Midbrain (tissue), 1 donor: ENCODE results near the gene ZBTB46.
"Not testable (repeated sequence)": the region's sequence is repeated elsewhere in the genome, so short reads cannot be mapped to it uniquely, and the experiment has no call there.

Experiments used
- DNase-seq: peaks from one replicate; lab custom pipeline; 2025; lab: John Stamatoyannopoulos, UW

The ZBTB46 gene

DNA sequence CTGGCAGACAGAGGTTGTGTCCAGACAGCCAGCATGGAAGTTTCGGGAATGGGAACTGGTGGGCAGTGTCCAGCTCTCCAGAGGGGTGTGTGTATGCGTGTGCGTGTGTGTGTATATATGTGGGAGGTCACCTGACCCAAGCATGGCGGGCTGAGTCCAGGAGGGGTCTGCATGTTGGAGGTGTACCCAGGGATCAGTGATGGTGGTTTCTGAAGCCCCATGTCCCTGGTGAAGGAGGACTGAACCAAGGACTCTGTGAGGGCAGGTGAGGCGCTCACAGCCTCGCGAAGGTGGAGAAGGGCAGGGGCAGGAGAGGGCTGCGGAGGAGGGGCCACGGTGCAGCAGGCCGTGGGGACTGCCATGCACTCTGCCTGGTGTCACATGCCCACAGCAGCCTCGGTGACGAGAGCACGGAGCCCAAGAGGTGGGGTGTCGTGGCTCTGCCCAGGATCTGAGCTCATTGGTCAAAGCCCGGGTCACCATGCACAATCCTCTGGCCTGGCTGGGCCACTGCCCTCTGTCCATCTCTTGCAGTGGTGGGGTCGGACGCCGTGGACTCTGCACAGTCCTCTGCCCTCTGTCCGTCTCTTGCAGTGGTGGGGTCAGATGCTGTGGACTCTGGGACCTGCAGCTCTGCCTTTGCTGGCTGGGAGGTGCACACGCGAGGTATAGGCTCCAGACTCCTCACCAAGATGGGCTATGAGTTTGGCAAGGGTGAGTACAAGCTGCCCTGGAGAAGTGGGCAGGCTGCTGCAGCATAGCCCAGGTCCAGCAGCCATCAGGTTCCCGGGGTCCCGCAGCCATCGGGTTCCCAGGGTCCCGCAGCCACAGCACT lies 96.7 kb downstream of the ZBTB46 start:
- no peak for DNase-seq

DNA sequence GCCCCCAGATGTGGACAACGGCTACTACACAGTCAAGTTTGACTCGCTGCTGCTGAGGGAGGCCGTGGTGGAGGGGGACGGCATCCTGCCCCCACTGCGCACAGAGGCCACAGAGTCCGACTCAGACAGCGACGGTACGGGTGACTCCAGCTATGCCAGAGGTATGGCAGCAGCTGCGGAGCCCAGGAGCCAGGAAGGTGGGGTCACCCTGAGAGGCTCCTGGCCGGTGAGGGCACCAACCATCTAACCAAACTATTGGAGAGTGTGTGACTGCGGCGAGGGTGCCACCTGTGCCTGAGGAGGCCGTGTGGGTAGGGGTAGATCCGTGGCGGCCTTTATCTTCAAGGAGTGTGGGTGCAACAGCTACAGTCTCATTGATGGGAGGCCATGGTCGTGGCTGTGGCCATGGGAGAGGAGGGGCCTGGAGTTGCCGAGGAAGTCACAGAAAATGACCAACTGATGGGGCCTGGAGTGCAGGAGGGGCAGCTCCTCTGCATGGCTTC lies 97.4 kb downstream of the ZBTB46 start:
- DNase-seq, result no peak

DNA sequence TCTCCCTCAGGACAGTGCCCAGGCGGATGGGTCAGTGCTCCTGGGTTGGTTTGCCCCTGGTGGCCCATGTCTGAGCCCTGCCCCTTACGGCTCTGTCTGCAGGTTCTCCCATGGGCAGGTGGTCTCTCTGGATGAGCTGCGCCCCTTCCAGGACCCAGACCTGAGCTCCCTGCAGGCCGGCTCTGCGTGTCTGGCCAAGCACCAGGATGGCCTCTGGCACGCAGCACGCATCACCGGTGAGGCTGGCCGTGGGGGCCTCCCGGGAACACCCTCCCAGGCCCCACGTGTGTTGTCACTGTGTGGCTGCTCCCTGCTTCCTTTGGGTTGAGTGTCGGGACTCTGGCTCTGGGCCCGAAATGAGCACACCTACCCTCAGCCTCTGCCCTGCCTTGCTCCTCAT lies 97.9 kb downstream of the ZBTB46 start:
- DNase-seq, result no peak

DNA sequence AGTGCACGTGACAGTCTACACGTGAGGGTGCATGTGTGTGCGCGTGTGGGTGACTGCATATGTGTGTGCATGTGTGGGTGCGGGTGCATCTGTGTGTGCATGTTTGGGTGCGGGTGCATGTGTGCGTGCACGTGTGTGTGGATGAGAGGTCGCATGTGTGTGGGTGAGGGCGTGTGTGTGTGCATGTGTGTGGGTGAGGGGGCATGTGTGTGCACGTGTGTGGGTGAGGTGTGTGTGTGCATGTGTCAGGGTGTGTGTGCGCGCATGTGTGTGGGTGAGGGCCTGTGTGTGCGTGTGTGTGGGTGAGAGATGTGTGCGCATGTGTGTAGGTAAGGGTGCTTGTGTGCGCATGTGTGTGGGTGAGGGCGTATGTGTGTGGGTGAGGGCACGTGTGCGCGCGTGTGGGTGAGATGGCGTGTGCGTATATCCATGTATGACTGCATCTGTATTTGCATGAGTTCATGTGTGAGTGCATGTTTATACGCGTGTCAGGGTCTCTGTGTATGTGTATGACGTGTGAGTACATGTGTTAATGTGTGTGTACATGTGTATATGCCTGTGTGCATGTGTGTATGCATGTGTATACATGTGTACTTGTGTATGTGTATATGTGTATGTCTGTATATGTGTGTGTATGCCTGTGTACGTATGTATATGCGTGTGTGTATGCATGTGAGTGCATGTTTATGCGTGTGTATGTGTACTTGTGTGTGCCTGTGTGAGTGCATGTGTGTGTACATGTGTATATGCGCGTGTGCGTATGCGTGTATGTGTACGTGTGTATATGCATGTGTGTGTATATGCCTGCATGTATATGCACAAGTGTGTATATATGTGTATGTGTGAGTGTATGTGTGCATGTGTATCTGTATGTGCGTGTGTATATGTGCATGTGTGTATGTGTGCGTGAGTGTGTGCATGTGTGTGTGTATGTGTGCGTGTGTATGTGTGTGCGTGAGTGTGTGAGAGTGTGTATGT lies 98.7 kb downstream of the ZBTB46 start:
- no peak for DNase-seq

DNA sequence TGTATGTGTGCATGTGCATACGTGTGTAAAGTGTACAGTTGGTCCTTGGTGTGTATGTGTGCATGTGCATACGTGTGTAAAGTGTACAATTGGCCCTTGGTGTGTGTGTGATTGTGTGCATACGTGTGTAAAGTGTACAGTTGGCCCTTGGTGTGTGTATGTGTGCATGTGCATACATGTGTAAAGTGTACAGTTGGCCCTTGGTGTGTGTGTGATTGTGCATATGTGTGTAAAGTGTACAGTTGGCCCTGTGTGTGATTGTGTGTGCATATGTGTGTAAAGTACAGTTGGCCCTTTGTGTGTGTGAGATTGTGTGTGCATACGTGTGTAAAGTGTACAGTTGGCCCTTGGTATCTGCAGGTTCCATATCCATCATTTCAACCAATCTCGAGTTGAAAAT lies 99.7 kb downstream of the ZBTB46 start:
- no peak for DNase-seq

DNA sequence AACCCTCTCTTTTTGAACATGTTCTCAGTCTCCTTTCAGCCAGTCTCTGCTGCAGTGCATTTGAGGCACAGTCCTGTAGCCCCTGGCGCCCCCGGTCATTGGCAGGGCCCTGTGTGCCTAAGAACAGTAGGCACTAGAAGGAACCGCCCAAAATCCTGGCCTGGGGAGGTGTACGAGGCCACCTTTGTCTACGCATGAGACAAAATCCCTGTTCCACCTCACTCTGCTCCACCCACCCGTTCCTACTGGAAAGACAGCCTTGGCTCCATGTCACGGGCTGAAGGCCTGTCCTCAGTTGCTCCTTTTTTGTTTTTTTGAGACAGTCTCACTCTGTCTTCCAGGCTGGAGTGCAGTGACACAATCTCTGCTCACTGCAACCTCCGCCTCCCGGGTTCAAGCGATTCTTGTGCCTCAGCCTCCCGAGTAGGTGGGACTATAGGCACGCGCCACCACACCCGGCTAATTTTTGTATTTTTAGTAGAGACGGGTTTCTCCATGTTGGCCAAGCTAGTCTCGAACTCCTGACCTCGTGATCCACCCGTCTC lies 100.8 kb downstream of the ZBTB46 start:
- not testable (repeated sequence) for DNase-seq

DNA sequence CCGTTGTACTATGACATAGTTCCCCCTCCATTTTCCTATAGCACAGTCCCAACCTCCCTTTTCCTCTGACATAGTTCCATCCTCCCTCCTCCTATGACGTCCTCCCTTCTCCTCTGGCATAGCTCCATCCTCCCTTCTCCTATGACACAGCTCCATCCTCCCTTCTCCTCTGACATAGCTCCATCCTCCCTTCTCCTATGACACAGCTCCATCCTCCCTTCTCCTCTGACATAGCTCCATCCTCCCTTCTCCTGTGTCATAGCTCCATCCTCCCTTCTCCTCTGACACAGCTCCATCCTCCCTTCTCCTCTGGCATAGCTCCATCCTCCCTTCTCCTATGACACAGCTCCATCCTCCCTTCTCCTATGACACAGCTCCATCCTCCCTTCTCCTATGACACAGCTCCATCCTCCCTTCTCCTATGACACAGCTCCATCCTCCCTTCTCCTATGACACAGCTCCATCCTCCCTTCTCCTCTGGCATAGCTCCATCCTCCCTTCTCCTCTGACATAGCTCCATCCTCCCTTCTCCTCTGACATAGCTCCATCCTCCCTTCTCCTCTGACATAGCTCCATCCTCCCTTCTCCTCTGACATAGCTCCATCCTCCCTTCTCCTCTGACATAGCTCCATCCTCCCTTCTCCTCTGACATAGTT lies 108.0 kb downstream of the ZBTB46 start:
- DNase-seq, result not testable (repeated sequence)

DNA sequence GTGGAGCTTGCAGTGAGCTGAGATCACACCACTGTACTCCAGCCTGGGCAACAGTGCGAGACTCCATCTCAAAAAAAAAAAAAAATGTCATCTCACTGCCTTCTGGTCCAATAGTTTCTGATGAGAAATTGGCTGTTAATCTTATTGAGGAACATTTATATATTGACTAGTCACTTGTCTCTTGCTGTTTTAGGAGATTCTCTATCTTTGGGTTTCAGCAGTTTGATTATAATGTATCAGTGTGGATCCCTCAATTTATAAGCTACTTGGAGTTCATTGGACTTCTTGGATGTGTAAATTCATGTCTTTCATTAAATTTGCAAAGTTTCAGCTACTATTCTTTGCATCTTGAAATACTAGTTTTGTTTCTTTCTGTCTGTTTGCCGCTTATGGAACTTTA lies 112.1 kb downstream of the ZBTB46 start:
- no peak for DNase-seq

DNA sequence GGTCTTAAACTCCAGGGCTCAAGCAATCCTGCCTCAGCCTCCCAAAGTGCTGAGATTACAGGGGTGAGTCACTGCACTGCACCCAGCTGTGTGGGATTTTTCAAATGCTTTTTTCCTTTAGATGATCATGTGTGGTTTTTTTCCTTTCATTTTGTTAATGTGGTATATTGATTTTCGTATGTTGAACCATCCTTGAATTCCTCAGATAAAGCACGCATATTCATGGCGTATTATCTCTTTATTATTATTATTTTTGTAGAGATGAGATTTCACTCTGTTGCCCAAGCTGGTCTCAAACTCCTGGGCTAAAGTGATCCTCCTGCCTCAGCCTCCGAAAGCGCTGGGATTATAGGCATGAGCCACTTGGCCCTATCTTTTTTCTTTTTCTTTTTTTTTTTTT lies 116.2 kb downstream of the ZBTB46 start:
- DNase-seq, result no peak

DNA sequence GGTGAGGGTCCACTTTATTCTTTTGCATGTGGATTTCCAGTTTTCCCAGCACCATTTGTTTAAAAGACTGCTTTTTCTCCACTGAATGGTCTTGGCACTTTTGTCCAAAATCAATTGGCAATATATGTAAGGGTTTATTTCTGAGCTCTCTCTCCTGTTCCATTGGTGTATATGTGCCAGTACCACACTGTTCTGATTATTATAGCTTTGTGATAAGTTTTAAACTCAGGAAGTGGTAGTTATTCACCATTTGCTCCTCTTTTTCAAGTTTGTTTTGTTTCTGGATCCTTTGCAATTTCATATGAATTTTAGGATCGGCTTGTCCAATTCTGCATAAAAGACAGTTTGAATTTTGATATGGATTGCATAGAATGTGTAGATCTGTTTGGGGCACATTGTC lies 118.9 kb downstream of the ZBTB46 start:
- DNase-seq, result no peak

DNA sequence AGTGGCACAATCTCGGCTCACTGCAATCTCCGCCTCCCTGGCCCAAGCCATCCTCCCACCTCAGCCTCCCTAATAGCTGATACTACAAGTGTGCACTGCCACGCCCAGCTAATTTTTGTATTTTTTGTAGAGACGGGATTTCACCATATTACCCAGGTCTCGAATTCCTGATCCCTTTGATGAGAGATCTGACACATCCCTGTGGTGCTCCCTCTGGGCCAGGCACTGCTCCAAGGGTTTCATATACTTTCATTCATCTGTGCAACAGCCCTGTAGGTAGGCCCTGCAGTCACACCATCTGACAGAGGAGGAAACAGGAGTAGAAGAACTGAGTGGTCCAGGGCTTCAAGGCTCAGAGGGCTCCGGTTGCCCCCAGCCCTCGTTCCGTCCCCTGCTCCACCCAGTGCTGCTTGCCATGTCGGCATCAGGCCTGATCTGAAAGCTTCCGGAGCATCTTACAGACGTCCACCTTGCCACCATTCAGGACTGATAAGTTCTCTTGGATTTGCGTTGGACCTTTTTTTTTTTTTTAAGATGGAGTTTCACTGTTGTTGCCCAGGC lies 119.9 kb downstream of the ZBTB46 start:
- no peak for DNase-seq

DNA sequence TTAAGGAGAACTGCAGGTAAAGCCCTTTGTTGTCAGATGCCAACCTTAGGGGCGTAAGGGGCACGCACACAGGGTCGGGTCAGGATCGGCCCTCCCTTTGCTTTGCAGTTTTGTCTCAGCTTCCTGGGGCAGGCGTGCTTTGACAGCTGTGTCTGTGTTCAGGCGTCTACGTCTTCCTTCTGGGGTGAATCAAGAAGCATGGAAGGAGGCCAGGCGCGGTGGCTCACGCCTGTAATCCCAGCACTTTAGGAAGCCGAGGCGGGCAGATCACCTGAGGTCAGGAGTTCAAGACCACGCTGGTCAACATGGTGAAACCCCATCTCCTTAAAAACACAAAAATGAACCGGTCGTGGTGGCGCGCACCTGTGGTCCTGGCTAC lies 121.9 kb downstream of the ZBTB46 start:
- no peak for DNase-seq

DNA sequence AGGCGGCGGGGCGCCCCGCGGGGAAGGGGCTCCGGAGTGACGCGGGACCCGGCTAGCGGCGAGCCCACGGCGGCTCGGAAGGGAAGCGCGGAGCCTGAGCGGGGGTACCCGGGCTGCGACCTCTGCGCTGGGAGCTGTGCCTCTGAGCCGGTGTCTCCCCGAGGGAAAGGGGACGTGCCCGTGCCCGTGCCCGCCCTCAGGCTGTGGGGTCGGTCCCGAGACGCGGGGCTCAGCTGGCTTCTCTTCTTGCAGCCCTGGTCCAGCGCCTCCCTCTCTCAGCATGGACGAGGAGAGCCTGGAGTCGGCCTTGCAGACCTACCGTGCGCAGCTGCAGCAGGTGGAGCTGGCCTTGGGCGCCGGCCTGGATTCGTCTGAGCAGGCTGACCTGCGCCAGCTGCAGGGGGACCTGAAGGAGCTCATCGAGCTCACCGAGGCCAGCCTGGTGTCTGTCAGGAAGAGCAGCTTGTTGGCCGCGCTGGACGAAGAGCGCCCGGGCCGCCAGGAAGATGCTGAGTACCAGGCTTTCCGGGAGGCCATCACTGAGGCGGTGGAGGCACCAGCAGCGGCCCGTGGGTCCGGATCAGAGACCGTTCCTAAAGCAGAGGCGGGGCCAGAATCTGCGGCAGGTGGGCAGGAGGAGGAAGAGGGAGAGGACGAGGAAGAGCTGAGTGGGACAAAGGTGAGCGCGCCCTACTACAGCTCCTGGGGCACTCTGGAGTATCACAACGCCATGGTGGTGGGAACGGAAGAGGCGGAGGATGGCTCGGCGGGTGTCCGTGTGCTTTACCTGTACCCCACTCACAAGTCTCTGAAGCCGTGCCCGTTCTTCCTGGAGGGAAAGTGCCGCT lies 122.5 kb downstream of the ZBTB46 start:
- DNase-seq, result no peak

DNA sequence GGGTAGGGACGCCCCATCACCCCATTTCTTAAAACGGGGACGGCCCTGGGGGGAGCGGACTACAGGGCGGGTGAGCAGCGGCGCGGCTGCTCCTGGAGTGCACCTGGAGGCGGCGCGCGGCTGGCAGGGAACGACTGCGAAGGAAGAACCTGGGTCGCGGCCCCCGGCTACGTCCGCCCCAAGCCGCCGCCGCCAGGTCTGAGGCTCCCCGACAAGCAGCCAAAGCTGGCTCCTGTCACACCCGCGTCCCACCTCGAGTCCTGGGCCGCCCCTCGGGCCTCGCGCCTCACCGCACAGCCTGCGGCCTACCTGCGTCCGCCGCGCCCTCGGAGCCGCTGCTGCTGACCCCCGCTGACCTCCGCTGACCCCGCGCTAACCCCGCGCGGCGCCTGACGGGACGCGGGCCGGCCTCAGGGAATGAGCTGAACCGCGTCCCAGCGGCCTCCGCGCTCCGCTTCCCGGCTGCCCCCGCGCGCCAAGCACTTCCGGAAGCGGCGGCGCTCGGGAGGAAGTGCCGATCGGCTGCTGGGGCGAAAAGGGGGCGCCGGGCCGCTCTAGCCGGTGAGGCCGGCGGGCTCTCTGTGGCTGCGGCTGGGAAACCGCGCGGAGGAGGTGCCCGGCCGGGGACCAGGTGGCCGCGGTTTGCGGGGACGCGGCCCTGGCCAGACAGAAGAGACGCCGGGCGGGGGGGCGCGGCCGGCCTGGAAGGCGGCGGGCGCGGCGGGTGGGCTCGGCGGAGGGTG lies 123.3 kb downstream of the ZBTB46 start, which contains the start of the genes ARFRP1 and ZGPAT:
Gene ARFRP1 (minus strand): TSS at position 419 of the 743 bp plus-strand sequence. CDS start 885 bp downstream, outside the sequence.
Gene ZGPAT (plus strand): TSS at position 482 of the 743 bp plus-strand sequence. CDS start 542 bp downstream, outside the sequence.
- DNase-seq, result peak; percentile 93

DNA sequence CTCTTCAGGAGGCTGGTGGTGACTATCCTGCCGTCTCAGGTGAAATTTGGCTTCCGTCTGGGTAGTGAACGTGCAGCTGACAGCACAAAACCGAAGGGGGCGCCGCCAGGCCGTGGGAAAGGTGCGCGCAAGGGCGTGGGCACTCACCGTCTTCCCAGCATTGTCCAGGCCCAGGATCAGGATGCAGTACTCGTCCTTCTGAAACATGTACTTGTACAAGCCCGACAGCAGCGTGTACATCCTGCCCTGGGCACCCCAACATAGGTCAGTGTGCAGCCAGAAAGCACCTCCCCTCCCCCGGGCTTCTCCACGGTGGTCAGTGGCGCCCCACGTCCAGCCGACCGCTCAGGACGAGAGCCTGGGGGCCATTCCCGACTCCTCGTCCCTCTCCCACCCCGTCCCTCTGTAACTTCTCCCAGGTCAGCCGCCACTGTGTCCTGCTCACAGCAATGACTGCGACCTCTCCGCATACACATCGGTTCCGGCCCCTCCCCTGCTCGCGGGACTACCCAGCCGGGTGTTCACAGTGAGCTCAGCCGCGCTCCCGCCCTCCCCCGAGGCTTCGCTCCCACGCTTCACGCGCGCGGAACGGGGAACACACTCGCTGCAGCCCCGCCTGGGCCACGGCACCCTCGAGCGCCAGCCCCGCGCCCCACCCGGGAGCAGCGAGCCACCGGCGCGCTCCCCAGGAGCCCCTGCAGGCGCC lies 124.1 kb downstream of the ZBTB46 start:
- no peak for DNase-seq

DNA sequence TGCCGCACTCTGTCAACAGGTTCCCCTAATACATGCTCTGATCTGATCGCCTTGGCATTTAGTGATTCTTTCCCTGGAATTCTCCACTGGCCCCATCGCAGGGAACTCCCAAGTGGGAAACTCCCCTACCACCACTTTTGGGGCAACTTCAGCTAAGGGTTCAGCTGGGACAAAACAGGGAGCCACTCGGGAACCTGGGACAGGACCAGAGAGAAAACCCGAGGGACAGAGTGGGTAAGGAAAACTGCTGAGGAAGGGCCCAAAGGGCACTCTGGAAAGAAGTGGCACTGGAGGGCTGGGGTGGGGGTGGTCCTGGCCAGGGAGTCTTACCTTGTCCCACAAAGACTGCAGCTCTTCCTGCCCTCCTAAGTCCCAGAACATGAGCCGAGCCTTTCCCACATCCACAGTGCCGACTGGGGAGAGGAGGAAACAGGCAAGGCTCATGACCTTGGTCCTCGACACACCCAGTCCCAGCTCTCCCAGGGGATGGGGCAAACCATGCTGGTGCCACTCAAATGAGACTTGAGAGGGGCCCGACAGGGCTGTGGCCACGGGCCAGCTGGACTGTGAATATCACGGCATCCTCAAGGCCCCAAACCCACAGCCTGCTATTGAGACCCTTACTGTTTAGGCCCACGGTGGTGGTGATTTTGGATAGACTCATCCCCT lies 124.9 kb downstream of the ZBTB46 start:
- no peak for DNase-seq

DNA sequence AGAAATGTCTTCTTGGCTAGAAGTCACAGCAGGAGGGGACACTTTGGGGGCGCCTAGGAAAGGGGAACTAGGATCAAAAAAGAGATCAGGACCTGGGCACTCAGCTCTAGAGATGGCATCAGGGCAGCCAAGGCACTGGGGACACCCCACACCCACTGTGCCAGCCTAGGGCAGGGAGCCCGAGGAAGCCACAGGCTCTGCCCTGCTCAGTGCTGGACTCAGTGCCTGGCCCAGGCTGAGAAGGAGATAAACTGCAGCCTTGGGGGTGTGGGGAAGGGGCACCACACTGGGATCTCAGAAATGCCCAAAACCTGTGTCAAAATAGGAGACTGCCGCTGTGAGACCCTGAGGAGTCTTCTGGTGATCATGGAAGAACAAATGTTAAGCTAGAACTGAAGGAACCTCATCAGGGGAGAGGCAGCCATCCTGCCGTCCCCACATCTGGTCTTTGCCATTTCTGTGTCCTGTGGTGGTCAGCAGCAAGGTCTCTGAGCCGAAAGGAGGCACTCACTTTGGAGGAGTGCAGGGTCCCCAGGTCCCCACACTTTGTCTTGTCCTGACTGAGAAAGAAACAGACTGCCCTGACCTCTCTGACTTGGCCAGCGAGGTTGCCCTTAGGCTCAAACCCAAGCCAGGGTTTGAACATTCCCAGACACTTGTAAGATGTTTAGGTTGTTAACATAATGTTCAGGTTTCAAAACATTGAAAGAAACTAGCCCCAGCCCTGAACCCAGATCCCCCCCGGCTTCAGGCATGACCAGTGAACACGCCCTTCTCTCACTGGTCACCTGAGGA lies 125.6 kb downstream of the ZBTB46 start:
- DNase-seq, result no peak

DNA sequence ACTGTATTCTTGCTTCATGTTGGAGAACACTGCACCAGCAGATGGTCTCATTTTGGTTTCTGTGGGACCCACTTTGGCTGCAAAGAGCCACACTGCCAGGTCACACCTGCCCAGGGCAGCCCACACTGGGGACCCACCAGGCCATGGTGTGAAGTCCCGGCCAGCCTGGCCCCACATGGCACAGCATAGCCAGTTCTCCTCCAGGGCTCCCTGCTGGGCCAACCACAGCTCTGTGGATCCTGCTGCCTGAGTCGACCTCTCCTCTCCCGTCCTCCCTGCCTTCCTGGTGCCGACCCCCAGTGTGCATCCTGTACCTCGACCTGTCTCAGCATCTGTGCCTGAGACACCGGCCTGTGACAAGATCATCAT lies 126.3 kb downstream of the ZBTB46 start:
- DNase-seq, result no peak
